ENCODE data around the gene LRCH3.

GRCh38 chr3:197830967-197831313 is 39.9 kb downstream of the LRCH3 start:
- TF ChIP-seq CTCF (IDR thresholded peaks at IDR 0.05), result no peak
- no peak for TF ChIP-seq POLR2A (IDR thresholded peaks at IDR 0.05)
